IgD-negative memory B cell (primary cell): Measurements from ENCODE around the gene EPHA5. TPM values are rescaled to one million over a fixed set of nuclear protein-coding genes. Genes with fewer than 3 reads are reported as not detected.

Source experiments
- H3K27ac Mint-ChIP-seq, 3 donors: one replicate each; pipeline ENCODE4 v1.8.0; 2020 to 2022; ENCODE audit warnings: mild to moderate bottlenecking in 3 of 3, mixed read lengths in 3 of 3, moderate library complexity in 1 of 3
- H3K27me3 Mint-ChIP-seq: one replicate; pipeline ENCODE4 v1.8.0; 2021; ENCODE audit warnings: mixed read lengths
- H3K36me3 Mint-ChIP-seq: one replicate; pipeline ENCODE4 v1.8.0; 2020; ENCODE audit warnings: mild to moderate bottlenecking, mixed read lengths
- H3K4me1 Mint-ChIP-seq, 3 donors: one replicate each; pipeline ENCODE4 v1.8.0; 2020 to 2022; ENCODE audit warnings: mixed read lengths in 3 of 3, mild to moderate bottlenecking in 1 of 3
- H3K4me3 Mint-ChIP-seq, 4 donors: one replicate each; pipeline ENCODE4 v1.8.0; 2020 to 2022; ENCODE audit warnings: mild to moderate bottlenecking in 4 of 4, mixed read lengths in 4 of 4, moderate library complexity in 3 of 4
- H3K9me3 Mint-ChIP-seq, 3 donors: one replicate each; pipeline ENCODE4 v1.8.0; 2020 to 2021; ENCODE audit warnings: mixed read lengths in 3 of 3, mild to moderate bottlenecking in 1 of 3
- polyA plus RNA-seq: library from polyadenylated mRNA; unstranded; fragments of 300-500 nt; fragmentation: Illumina TruSeq; gene quantifications from one replicate; pipeline ENCODE4 v1.2.3, GENCODE V29; 2021

The EPHA5 gene
- polyA plus RNA-seq, 1 donor from 2014 or later: not detected

GRCh38 chr4:65653740-65654361 lies 16.4 kb downstream of the EPHA5 start:
- Mint-ChIP-seq H3K9me3 (peaks cover 0 to 4% (median 3%) of the 10 kb centered on the region in 3 donors), H3K27ac (no peak overlapping the region), H3K27me3 (no peaks in the 10 kb centered on the region), H3K4me1 (no peaks in the 10 kb centered on the region), H3K36me3 (no peaks in the 10 kb centered on the region), H3K4me3 (no peak overlapping the region)

GRCh38 chr4:65651751-65652150 lies 18.5 kb downstream of the EPHA5 start:
- H3K36me3 Mint-ChIP-seq: no peaks in the 10 kb centered on the region
- no peak overlapping the region for H3K27ac Mint-ChIP-seq

GRCh38 chr4:65651031-65651430 lies 19.3 kb downstream of the EPHA5 start:
- Mint-ChIP-seq H3K9me3 (peaks cover 0 to 7% (median 3%) of the 10 kb centered on the region in 3 donors), H3K4me1 (no peaks in the 10 kb centered on the region), H3K4me3 (no peak overlapping the region), H3K27ac (no peak overlapping the region), H3K27me3 (no peaks in the 10 kb centered on the region), H3K36me3 (no peaks in the 10 kb centered on the region)

More at GRCh38 chr4:65651751-65652150, 18.5 kb downstream of the EPHA5 start:
- Mint-ChIP-seq H3K4me1 (no peaks in the 10 kb centered on the region), H3K27me3 (no peaks in the 10 kb centered on the region), H3K9me3 (peaks cover 0 to 7% (median 3%) of the 10 kb centered on the region in 3 donors), H3K4me3 (no peak overlapping the region)

GRCh38 chr4:65646136-65646535 lies 24.2 kb downstream of the EPHA5 start:
- no peaks in the 10 kb centered on the region for H3K36me3 Mint-ChIP-seq
- no peak overlapping the region for H3K4me3 Mint-ChIP-seq
- no peak overlapping the region for H3K27ac Mint-ChIP-seq
- H3K9me3 Mint-ChIP-seq: peaks cover 2 to 7% (median 2%) of the 10 kb centered on the region in 3 donors
- H3K4me1 Mint-ChIP-seq: peaks cover 0 to 2% (median 0%) of the 10 kb centered on the region in 3 donors
- no peaks in the 10 kb centered on the region for H3K27me3 Mint-ChIP-seq

GRCh38 chr4:65645185-65645584 lies 25.1 kb downstream of the EPHA5 start:
- Mint-ChIP-seq H3K4me1 (peaks cover 0 to 2% (median 0%) of the 10 kb centered on the region in 3 donors), H3K4me3 (no peak overlapping the region), H3K27me3 (no peaks in the 10 kb centered on the region), H3K27ac (no peak overlapping the region), H3K9me3 (peaks cover 2 to 7% (median 2%) of the 10 kb centered on the region in 3 donors), H3K36me3 (no peaks in the 10 kb centered on the region)

DNA sequence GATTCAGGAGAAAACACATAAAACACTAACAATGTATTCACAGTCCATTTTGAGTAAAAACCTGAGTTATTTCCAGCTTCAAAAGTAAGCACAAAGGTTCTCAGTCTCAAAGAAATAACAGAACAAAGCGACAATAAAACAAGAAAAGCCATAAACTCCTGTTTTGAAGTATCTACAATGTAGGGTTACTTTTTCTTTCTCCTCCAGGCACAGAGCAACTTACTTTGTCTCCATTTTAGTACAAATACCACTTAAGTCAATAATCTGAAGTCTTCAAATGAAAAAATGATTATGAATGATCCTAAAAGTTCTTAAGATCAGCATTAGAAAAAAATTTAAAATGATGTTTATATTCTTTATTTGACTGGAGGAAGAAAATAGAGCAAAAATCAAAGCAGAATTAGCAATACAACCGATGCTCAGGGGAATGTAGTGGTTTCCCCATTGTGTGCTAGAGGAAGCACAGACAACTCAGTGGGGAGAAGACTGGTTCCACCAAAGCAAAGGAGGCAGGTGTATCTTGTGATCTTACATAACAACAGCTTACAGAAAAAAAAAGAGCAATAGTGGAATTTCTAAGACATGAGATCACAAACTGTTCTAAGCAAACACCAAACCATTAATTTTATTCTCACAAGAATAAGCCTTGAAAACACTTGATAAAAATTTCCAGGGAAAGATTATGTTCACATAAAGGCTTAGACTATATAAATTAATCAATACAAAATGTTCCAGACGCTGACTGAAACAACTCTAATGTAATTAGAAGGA lies 35.1 kb downstream of the EPHA5 start:
- H3K36me3 Mint-ChIP-seq: no peaks in the 10 kb centered on the region
- no peak overlapping the region for H3K27ac Mint-ChIP-seq
- H3K4me3 Mint-ChIP-seq: no peak overlapping the region
- no peaks in the 10 kb centered on the region for H3K4me1 Mint-ChIP-seq
- H3K9me3 Mint-ChIP-seq: peaks cover 2 to 16% (median 6%) of the 10 kb centered on the region in 3 donors
- no peaks in the 10 kb centered on the region for H3K27me3 Mint-ChIP-seq

DNA sequence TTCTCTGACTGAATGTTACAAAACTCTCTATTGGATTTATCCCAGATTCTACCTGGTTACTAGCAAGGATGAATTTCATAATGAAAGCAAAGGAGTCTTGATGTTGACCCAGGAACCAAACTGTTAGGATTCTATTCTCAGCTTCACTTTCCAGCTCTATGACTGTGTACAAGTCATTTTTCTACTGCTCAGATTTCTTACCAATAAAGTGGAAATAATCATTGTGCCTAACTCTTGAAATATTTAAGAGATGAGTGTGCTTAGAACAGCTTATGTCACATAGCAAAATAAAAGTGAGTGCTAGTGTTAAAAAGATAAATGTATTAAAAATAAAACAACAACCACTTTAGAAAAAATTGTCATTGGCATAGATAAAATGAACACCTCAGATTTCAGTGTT lies 45.6 kb downstream of the EPHA5 start:
- no peaks in the 10 kb centered on the region for H3K27me3 Mint-ChIP-seq
- H3K36me3 Mint-ChIP-seq: peaks cover 1% of the 10 kb centered on the region
- H3K4me3 Mint-ChIP-seq: no peak overlapping the region
- peaks cover 0 to under 1% (median 0%) of the 10 kb centered on the region in 3 donors for H3K9me3 Mint-ChIP-seq
- no peaks in the 10 kb centered on the region for H3K4me1 Mint-ChIP-seq
- no peak overlapping the region for H3K27ac Mint-ChIP-seq

GRCh38 chr4:65623506-65623905 lies 46.8 kb downstream of the EPHA5 start:
- Mint-ChIP-seq H3K9me3 (no peaks in the 10 kb centered on the region), H3K36me3 (peaks cover 1% of the 10 kb centered on the region), H3K4me1 (no peaks in the 10 kb centered on the region), H3K27ac (no peak overlapping the region), H3K27me3 (no peaks in the 10 kb centered on the region), H3K4me3 (no peak overlapping the region)

DNA sequence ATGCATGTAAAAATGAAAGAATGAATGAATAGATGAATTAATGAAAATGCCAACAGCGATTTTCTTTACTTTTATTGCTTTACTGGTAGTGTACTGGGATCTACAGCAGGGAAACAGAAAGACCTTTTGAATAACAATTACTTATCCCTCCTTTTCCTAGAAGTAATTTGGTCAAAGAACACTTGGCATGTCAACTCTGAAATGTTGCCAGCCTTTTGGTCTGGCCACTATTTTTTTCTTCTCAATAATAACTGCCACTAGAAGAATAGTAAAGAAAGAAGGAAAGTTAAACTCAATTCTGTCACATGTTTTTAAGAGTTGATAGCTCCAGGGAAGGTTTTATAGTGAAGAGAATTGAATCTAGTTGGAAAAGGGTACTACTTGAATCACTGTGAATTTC lies 52.9 kb downstream of the EPHA5 start:
- Mint-ChIP-seq H3K27me3 (no peaks in the 10 kb centered on the region), H3K36me3 (no peaks in the 10 kb centered on the region), H3K27ac (no peak overlapping the region), H3K4me1 (no peaks in the 10 kb centered on the region), H3K4me3 (no peak overlapping the region), H3K9me3 (peaks cover 0 to 3% (median 2%) of the 10 kb centered on the region in 3 donors)

GRCh38 chr4:65604515-65604914 lies 65.8 kb downstream of the EPHA5 start:
- Mint-ChIP-seq H3K27me3 (no peaks in the 10 kb centered on the region), H3K36me3 (no peaks in the 10 kb centered on the region), H3K4me1 (no peaks in the 10 kb centered on the region), H3K4me3 (no peak overlapping the region), H3K27ac (no peak overlapping the region), H3K9me3 (peaks cover 0 to 5% (median 3%) of the 10 kb centered on the region in 3 donors)

DNA sequence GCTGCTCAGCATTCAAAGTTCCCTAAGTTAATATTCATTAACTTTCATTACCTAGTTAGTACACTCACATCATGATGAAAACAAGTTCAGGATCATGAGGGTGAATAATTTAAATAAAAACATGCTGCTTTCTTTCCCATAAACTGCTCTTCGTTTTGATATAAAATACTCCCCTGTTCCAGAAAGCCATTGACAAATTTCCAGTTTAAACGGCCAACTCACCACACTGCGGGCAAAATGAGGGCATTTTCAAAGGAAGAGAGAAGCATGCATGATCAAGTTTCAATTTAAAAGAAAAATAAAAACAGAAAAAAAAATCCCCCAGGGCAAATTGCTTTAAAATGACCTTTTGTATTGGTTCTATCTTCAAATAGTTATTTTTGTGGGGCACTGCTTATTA lies 69.6 kb downstream of the EPHA5 start:
- H3K27me3 Mint-ChIP-seq: no peaks in the 10 kb centered on the region
- H3K9me3 Mint-ChIP-seq: peaks cover 0 to 11% (median 3%) of the 10 kb centered on the region in 3 donors
- no peak overlapping the region for H3K4me3 Mint-ChIP-seq
- H3K4me1 Mint-ChIP-seq: no peaks in the 10 kb centered on the region
- H3K36me3 Mint-ChIP-seq: no peaks in the 10 kb centered on the region
- no peak overlapping the region for H3K27ac Mint-ChIP-seq

DNA sequence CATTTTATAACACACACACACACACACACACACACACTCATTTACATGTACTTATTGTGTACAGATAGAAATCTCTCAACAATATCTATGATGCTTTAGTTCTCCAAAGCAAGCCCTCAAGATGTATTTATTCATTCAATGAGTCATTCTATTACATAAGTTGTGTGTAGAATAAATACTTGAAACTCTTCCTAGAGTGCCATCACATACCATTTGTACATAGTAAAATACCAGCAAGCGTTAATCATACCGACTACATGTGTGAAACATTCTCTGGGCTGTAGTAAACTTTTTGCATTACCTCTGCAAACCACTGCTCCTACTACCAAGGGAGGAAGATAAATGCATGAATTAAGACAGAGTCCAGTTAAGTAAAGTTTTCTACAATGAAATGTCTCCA lies 70.9 kb downstream of the EPHA5 start:
- Mint-ChIP-seq H3K4me3 (no peak overlapping the region), H3K27me3 (no peaks in the 10 kb centered on the region), H3K4me1 (no peaks in the 10 kb centered on the region), H3K27ac (no peak overlapping the region), H3K9me3 (peaks cover 0 to 8% (median 3%) of the 10 kb centered on the region in 3 donors), H3K36me3 (no peaks in the 10 kb centered on the region)

- Mint-ChIP-seq H3K4me1 (no peaks in the 10 kb centered on the region), H3K4me3 (no peak overlapping the region), H3K27me3 (no peaks in the 10 kb centered on the region), H3K9me3 (peaks cover 0 to 8% (median 3%) of the 10 kb centered on the region in 3 donors), H3K27ac (no peak overlapping the region), H3K36me3 (no peaks in the 10 kb centered on the region)
Measured at GRCh38 chr4:65597697-65598096, 72.6 kb downstream of the EPHA5 start.

DNA sequence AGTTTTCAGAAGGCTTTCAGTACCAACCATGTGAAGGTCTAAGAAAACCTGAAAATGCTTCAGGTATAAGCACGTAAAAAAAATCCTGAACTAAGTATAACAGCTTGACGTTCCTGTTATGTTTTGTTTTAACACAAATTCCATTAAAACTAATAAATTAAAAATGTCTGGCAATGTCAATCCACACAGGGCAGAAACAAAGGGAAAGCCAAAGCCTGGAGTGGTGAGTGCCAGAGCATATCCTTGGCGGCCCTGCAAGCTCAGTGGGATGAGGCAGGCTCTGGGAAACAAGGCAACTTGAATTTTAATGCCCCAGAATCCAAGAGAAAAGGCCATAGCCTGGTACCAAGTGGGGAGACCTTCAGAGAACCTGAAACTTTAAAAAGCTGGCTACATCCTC lies 78.2 kb downstream of the EPHA5 start:
- H3K9me3 Mint-ChIP-seq: peaks cover 0 to 10% (median 3%) of the 10 kb centered on the region in 3 donors

DNA sequence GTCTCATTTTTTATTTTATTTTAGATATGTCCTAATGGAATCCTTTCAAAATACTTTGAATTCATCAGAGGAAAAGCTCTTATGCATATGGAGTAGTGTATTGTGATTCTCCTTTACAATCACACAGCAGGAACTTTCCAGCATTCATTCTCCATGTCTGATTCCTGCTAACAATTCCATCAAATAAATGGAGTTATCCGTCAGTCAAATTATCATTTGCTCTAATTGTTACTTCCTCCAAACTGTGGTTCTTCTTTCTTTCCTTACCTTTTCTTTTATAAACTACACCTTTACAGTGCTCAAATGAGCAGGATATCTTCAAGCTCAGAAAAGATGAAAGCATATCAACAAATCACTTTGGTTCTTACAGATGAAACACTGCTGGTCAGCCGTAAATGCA lies 80.4 kb downstream of the EPHA5 start:
- Mint-ChIP-seq H3K9me3 (peaks cover 0 to 7% (median 3%) of the 10 kb centered on the region in 3 donors), H3K4me3 (no peak overlapping the region), H3K36me3 (no peaks in the 10 kb centered on the region), H3K27me3 (no peaks in the 10 kb centered on the region), H3K4me1 (no peaks in the 10 kb centered on the region), H3K27ac (no peak overlapping the region)

More for the DNA sequence above, 78.2 kb downstream of the EPHA5 start:
- Mint-ChIP-seq H3K4me1 (no peaks in the 10 kb centered on the region), H3K27ac (no peak overlapping the region), H3K4me3 (no peak overlapping the region), H3K27me3 (no peaks in the 10 kb centered on the region), H3K36me3 (no peaks in the 10 kb centered on the region)

DNA sequence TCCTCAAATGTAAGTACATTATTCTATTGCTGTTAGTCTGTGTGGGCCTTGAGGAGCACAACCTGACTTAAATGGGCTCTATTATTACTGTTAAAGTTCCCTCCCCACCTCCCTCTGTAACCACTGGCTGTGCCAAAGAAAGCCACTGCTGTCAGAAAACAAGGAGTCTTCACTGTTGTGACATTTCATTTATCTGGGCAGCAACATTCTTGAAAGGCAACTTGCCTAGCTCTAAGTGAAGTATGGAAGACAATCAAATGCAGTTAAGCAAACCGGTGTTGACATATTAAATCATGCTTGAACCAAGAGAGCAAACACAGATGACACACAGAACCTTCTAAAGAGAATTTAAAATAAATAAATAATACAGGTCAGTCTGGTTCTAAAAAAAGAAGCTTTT lies 81.0 kb downstream of the EPHA5 start:
- H3K9me3 Mint-ChIP-seq: peaks cover 0 to 7% (median 3%) of the 10 kb centered on the region in 3 donors
- no peaks in the 10 kb centered on the region for H3K36me3 Mint-ChIP-seq
- no peaks in the 10 kb centered on the region for H3K27me3 Mint-ChIP-seq
- H3K4me1 Mint-ChIP-seq: no peaks in the 10 kb centered on the region
- H3K27ac Mint-ChIP-seq: no peak overlapping the region
- no peak overlapping the region for H3K4me3 Mint-ChIP-seq
